K562 (cell line): ENCODE measurements around the gene IL10. TPM values are rescaled to one million over a fixed set of nuclear protein-coding genes. Genes with fewer than 3 reads are reported as not detected.
A peak's percentile ranks its signal among the peaks of the same experiment; 100 is the strongest.

Experiments used
- HDAC1 ChIP-seq, 2 experiments: fragments of 450-650 bp; IDR thresholded peaks; 2 replicates each; pipeline ENCODE4 v1.6.1; 2016 to 2017; ENCODE audit warnings: inconsistent platforms in 1 of 2, mild to moderate bottlenecking in 1 of 2, moderate library complexity in 1 of 2
- KDM1A ChIP-seq, 2 experiments: fragments of 450-650 bp; IDR thresholded peaks; 2 replicates each; pipeline ENCODE4 v1.6.1; 2016; ENCODE audit warnings: mild to moderate bottlenecking in 2 of 2
- MTA2 ChIP-seq: fragments of 450-650 bp; IDR thresholded peaks from 2 replicates; pipeline ENCODE4 v1.6.1; 2016; ENCODE audit warnings: low read depth
- SETDB1 ChIP-seq: IDR thresholded peaks from one replicate; pipeline ENCODE4 v1.6.1; 2012; ENCODE audit warnings: low read length, control low read depth, inconsistent platforms
- THRAP3 ChIP-seq: fragments of 450-650 bp; IDR thresholded peaks from 2 replicates; pipeline ENCODE4 v1.6.1; 2016; ENCODE audit warnings: mild to moderate bottlenecking, inconsistent platforms, borderline replicate concordance
- ZNF174 ChIP-seq: fragments of 250-450 bp; sonication (Bioruptor Pico); IDR thresholded peaks from 2 replicates; pipeline ENCODE4 v1.4.0; 2020; ENCODE audit warnings: mild to moderate bottlenecking
- ZNF511 ChIP-seq: sonication (generic); formaldehyde crosslinking; IDR thresholded peaks from 2 replicates; pipeline ENCODE4 v1.8.0; 2022; ENCODE audit warnings: mild to moderate bottlenecking, missing genetic modification reagents
- polyA plus RNA-seq, 8 experiments: library from polyadenylated mRNA; depleted of rRNA in 4 of 8; stranded (reverse) in 5 of 8; unstranded in 3 of 8; fragments of >200 nt; fragmentation: Nextera tagmentation in 2 of 8; fragmentation: Illumina TruSeq in 1 of 8; extraction: Ambion mirVana in 2 of 8; extraction: Trizol in 1 of 8; gene quantifications; 2 replicates each; pipeline versions ENCODE4 v1.2.1 to v1.2.3, GENCODE V29; 2011 to 2014; ENCODE audit warnings: inconsistent platforms in 1 of 8, missing spikeins in 1 of 8
- total RNA-seq, 7 experiments: library from RNA; depleted of rRNA in 6 of 7; stranded (reverse); fragments of >200 nt in 6 of 7; fragmentation: Illumina TruSeq in 2 of 7; extraction: Trizol in 2 of 7; gene quantifications; 2 replicates each; pipeline versions ENCODE4 v1.2.1 to v1.2.3, GENCODE V29; 2011 to 2021; ENCODE audit warnings: low replicate concordance in 1 of 7
- TF ChIP-seq, protein P1 (sequence below): IDR thresholded peaks from 3 replicates; pipeline ENCODE4 v1.6.1; 2011; ENCODE audit warnings: borderline replicate concordance, mild to moderate bottlenecking; ENCODE audit not compliant: insufficient read length, insufficient read depth
- TF ChIP-seq, protein P2 (sequence below): fragments of 200-600 bp; sonication (generic); IDR thresholded peaks from one replicate; pipeline ENCODE4 v1.6.1; 2012; ENCODE audit warnings: mild to moderate bottlenecking, low read depth, low read length, inconsistent platforms
- TF ChIP-seq, protein P3 (sequence below): fragments of 450-650 bp; formaldehyde crosslinking; IDR thresholded peaks from 2 replicates; pipeline ENCODE4 v1.4.0; 2020; ENCODE audit warnings: mild to moderate bottlenecking, moderate library complexity

IL10 gene
- total and polyA plus RNA-seq, 9 of the 15 experiments (the other 6 are each of a cell fraction or from before 2014, with no cell fraction given): 0.29 TPM; not detected in 8

DNA sequence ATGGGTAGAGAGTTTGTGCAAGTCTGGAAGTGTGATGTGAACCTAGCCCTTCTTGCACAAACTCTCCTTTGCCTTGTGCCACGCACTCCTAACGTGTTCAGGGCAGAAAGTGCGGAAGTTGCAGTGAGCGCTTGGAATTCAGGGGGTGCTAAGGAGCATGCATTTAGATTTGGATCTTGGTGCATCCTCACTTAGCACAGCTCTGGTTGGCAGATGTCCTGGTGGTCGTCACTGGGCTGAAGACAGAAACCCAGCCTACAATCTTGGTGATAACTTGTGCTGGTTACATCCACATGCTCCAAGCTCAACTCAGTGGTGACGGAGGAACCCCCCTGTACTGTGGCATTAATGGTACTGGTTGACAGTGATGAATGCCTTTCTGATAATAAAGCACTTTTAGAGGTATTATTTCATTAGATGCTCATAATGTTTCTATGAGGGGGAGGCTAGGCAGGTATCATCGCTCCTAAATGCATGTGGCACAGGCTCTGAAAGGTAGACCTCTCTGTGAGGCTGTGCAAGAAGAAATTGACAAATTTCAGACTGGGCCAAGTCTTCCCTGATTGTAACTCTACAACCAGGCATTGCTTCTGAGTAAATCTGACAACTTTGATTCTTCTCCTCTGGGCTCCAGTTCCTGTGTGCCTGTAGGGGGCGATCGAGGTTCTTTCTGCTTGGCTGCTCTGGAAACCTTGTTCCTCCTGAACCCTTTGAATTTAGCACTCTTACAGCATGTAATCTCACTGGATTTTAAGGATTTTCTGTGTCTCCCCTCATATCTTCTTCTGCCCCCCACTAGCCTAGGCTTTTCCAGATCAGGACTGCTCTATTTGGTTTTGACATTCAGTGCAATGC lies 47.0 kb downstream of the IL10 start (continued):
- TF ChIP-seq ZNF511 (CRISPR knock-in tag): no peak
- TF ChIP-seq, protein P1, sequence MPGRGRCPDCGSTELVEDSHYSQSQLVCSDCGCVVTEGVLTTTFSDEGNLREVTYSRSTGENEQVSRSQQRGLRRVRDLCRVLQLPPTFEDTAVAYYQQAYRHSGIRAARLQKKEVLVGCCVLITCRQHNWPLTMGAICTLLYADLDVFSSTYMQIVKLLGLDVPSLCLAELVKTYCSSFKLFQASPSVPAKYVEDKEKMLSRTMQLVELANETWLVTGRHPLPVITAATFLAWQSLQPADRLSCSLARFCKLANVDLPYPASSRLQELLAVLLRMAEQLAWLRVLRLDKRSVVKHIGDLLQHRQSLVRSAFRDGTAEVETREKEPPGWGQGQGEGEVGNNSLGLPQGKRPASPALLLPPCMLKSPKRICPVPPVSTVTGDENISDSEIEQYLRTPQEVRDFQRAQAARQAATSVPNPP: no peak
- TF ChIP-seq, protein P2, sequence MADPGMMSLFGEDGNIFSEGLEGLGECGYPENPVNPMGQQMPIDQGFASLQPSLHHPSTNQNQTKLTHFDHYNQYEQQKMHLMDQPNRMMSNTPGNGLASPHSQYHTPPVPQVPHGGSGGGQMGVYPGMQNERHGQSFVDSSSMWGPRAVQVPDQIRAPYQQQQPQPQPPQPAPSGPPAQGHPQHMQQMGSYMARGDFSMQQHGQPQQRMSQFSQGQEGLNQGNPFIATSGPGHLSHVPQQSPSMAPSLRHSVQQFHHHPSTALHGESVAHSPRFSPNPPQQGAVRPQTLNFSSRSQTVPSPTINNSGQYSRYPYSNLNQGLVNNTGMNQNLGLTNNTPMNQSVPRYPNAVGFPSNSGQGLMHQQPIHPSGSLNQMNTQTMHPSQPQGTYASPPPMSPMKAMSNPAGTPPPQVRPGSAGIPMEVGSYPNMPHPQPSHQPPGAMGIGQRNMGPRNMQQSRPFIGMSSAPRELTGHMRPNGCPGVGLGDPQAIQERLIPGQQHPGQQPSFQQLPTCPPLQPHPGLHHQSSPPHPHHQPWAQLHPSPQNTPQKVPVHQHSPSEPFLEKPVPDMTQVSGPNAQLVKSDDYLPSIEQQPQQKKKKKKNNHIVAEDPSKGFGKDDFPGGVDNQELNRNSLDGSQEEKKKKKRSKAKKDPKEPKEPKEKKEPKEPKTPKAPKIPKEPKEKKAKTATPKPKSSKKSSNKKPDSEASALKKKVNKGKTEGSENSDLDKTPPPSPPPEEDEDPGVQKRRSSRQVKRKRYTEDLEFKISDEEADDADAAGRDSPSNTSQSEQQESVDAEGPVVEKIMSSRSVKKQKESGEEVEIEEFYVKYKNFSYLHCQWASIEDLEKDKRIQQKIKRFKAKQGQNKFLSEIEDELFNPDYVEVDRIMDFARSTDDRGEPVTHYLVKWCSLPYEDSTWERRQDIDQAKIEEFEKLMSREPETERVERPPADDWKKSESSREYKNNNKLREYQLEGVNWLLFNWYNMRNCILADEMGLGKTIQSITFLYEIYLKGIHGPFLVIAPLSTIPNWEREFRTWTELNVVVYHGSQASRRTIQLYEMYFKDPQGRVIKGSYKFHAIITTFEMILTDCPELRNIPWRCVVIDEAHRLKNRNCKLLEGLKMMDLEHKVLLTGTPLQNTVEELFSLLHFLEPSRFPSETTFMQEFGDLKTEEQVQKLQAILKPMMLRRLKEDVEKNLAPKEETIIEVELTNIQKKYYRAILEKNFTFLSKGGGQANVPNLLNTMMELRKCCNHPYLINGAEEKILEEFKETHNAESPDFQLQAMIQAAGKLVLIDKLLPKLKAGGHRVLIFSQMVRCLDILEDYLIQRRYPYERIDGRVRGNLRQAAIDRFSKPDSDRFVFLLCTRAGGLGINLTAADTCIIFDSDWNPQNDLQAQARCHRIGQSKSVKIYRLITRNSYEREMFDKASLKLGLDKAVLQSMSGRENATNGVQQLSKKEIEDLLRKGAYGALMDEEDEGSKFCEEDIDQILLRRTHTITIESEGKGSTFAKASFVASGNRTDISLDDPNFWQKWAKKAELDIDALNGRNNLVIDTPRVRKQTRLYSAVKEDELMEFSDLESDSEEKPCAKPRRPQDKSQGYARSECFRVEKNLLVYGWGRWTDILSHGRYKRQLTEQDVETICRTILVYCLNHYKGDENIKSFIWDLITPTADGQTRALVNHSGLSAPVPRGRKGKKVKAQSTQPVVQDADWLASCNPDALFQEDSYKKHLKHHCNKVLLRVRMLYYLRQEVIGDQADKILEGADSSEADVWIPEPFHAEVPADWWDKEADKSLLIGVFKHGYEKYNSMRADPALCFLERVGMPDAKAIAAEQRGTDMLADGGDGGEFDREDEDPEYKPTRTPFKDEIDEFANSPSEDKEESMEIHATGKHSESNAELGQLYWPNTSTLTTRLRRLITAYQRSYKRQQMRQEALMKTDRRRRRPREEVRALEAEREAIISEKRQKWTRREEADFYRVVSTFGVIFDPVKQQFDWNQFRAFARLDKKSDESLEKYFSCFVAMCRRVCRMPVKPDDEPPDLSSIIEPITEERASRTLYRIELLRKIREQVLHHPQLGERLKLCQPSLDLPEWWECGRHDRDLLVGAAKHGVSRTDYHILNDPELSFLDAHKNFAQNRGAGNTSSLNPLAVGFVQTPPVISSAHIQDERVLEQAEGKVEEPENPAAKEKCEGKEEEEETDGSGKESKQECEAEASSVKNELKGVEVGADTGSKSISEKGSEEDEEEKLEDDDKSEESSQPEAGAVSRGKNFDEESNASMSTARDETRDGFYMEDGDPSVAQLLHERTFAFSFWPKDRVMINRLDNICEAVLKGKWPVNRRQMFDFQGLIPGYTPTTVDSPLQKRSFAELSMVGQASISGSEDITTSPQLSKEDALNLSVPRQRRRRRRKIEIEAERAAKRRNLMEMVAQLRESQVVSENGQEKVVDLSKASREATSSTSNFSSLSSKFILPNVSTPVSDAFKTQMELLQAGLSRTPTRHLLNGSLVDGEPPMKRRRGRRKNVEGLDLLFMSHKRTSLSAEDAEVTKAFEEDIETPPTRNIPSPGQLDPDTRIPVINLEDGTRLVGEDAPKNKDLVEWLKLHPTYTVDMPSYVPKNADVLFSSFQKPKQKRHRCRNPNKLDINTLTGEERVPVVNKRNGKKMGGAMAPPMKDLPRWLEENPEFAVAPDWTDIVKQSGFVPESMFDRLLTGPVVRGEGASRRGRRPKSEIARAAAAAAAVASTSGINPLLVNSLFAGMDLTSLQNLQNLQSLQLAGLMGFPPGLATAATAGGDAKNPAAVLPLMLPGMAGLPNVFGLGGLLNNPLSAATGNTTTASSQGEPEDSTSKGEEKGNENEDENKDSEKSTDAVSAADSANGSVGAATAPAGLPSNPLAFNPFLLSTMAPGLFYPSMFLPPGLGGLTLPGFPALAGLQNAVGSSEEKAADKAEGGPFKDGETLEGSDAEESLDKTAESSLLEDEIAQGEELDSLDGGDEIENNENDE: no peak
- no peak for TF ChIP-seq SETDB1
- TF ChIP-seq THRAP3: 0 out of 2 replicates have a peak, but pooled peaks have one; percentile 58
- peak; percentile 72 to 82 for TF ChIP-seq KDM1A (IDR thresholded peaks at IDR 0.05)
- TF ChIP-seq ZNF174 (CRISPR knock-in tag): no peak
- TF ChIP-seq HDAC1 (IDR thresholded peaks at IDR 0.05): 0 out of 4 replicates have a peak, but pooled peaks of 1 of the 2 experiments have one; percentile 14
- TF ChIP-seq, protein P3, sequence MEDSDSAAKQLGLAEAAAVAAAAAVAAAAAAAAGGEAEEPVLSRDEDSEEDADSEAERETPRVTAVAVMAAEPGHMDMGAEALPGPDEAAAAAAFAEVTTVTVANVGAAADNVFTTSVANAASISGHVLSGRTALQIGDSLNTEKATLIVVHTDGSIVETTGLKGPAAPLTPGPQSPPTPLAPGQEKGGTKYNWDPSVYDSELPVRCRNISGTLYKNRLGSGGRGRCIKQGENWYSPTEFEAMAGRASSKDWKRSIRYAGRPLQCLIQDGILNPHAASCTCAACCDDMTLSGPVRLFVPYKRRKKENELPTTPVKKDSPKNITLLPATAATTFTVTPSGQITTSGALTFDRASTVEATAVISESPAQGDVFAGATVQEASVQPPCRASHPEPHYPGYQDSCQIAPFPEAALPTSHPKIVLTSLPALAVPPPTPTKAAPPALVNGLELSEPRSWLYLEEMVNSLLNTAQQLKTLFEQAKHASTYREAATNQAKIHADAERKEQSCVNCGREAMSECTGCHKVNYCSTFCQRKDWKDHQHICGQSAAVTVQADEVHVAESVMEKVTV (CRISPR knock-in tag): 0 out of 2 replicates have a peak, but pooled peaks have one; percentile 21
- TF ChIP-seq MTA2: no peak; the same call in 1 of the 2 replicates
